WTC11 (cell line): Measurements from ENCODE around the gene ITGAV. TPM values are rescaled to one million over a fixed set of nuclear protein-coding genes. Genes with fewer than 3 reads are reported as not detected.
A peak's percentile ranks its signal among the peaks of the same experiment; 100 is the strongest.

ENCODE experiments used
- ATAC-seq: fragments of 200-7000 bp; cut with Tn5 transposase; 2 replicates; pipeline ENCODE4 v1.10.0; 2021; ENCODE audit warnings: mild to moderate bottlenecking, moderate library complexity
- CTCF ChIA-PET: fragments of 300-600 bp; sonication (Branson Sonifier 250); formaldehyde crosslinking; loops from one replicate; lab custom pipeline; 2021; ENCODE audit warnings: antibody characterized with exemption; lab: Charles Lee
- POLR2A ChIA-PET: fragments of 350-600 bp; sonication (Branson Sonifier 250); formaldehyde crosslinking; loops from one replicate; lab custom pipeline; 2021; ENCODE audit warnings: antibody characterized with exemption; lab: Charles Lee
- DNase-seq: peaks from one replicate; pipeline ENCODE4 v3.0.0; 2021; ENCODE audit warnings: low spot score
- H3K27ac Mint-ChIP-seq: 2 replicates; pipeline ENCODE4 v1.8.0; 2021; ENCODE audit warnings: mixed read lengths
- H3K27me3 Mint-ChIP-seq: 2 replicates; pipeline ENCODE4 v1.8.0; 2021; ENCODE audit warnings: low read depth, mild to moderate bottlenecking, moderate library complexity, mixed read lengths
- H3K36me3 Mint-ChIP-seq: 2 replicates; pipeline ENCODE4 v1.8.0; 2021; ENCODE audit warnings: mixed read lengths
- H3K4me1 Mint-ChIP-seq: 2 replicates; pipeline ENCODE4 v1.8.0; 2022; ENCODE audit warnings: mixed read lengths
- H3K4me3 Mint-ChIP-seq: 2 replicates; pipeline ENCODE4 v1.8.0; 2021; ENCODE audit warnings: mild to moderate bottlenecking, moderate library complexity, mixed read lengths
- H3K9me3 Mint-ChIP-seq: 2 replicates; pipeline ENCODE4 v1.8.0; 2021; ENCODE audit warnings: mixed read lengths
- ARID4B ChIP-seq: sonication (generic); formaldehyde crosslinking; IDR thresholded peaks from 2 replicates; pipeline ENCODE4 v1.8.0; 2023; ENCODE audit warnings: missing genetic modification reagents, mild to moderate bottlenecking, borderline replicate concordance
- ATF3 ChIP-seq: sonication (generic); formaldehyde crosslinking; conservative IDR thresholded peaks from 2 replicates; pipeline ENCODE4 v1.8.1; 2022; ENCODE audit warnings: mild to moderate bottlenecking, missing genetic modification reagents
- EMX1 ChIP-seq: fragments of 250-450 bp; sonication (Bioruptor Pico); IDR thresholded peaks from 2 replicates; pipeline ENCODE4 v1.8.0; 2021; ENCODE audit warnings: mild to moderate bottlenecking
- ERG ChIP-seq: fragments of 250-450 bp; sonication (Bioruptor Pico); IDR thresholded peaks from 2 replicates; pipeline ENCODE4 v1.8.0; 2021; ENCODE audit warnings: mild to moderate bottlenecking
- ETV6 ChIP-seq: sonication (generic); formaldehyde crosslinking; IDR thresholded peaks from 2 replicates; pipeline ENCODE4 v1.8.1; 2022; ENCODE audit warnings: mild to moderate bottlenecking, missing genetic modification reagents
- FOXP1 ChIP-seq: sonication (generic); formaldehyde crosslinking; IDR thresholded peaks from 2 replicates; pipeline ENCODE4 v1.8.0; 2022; ENCODE audit warnings: missing genetic modification reagents, mild to moderate bottlenecking, moderate library complexity, borderline replicate concordance
- JAZF1 ChIP-seq: fragments of 250-450 bp; sonication (Bioruptor Pico); IDR thresholded peaks from 2 replicates; pipeline ENCODE4 v1.9.0; 2021; ENCODE audit warnings: moderate library complexity, mild to moderate bottlenecking, inconsistent platforms
- KAT7 ChIP-seq: sonication (generic); formaldehyde crosslinking; IDR thresholded peaks from 2 replicates; pipeline ENCODE4 v1.8.1; 2023; ENCODE audit warnings: missing genetic modification reagents, mild to moderate bottlenecking, borderline replicate concordance
- NFATC4 ChIP-seq: fragments of 250-450 bp; sonication (Bioruptor Pico); IDR thresholded peaks from 2 replicates; pipeline ENCODE4 v1.9.0; 2021; ENCODE audit warnings: mild to moderate bottlenecking
- NR1H2 ChIP-seq: sonication (generic); formaldehyde crosslinking; IDR thresholded peaks from 2 replicates; pipeline ENCODE4 v1.9.0; 2021; ENCODE audit warnings: mild to moderate bottlenecking, moderate library complexity, missing genetic modification reagents
- NR2C2 ChIP-seq: sonication (generic); formaldehyde crosslinking; IDR thresholded peaks from 2 replicates; pipeline ENCODE4 v1.8.0; 2022; ENCODE audit warnings: mild to moderate bottlenecking, missing genetic modification reagents
- PRDM15 ChIP-seq: sonication (generic); formaldehyde crosslinking; IDR thresholded peaks from 2 replicates; pipeline ENCODE4 v1.8.0; 2022; ENCODE audit warnings: missing genetic modification reagents
- PRRX2 ChIP-seq: fragments of 250-450 bp; sonication (Bioruptor Pico); IDR thresholded peaks from 2 replicates; pipeline ENCODE4 v1.8.0; 2021; ENCODE audit warnings: mild to moderate bottlenecking
- STAT6 ChIP-seq: sonication (generic); formaldehyde crosslinking; conservative IDR thresholded peaks from 2 replicates; pipeline ENCODE4 v1.8.1; 2023; ENCODE audit warnings: mild to moderate bottlenecking, low read depth, missing genetic modification reagents, moderate library complexity
- ZMAT4 ChIP-seq: fragments of 250-450 bp; sonication (Bioruptor Pico); IDR thresholded peaks from 2 replicates; pipeline ENCODE4 v1.9.0; 2021; ENCODE audit warnings: mild to moderate bottlenecking
- ZNF232 ChIP-seq: sonication (generic); formaldehyde crosslinking; IDR thresholded peaks from 2 replicates; pipeline ENCODE4 v1.8.0; 2022; ENCODE audit warnings: mild to moderate bottlenecking, missing genetic modification reagents
- ZNF416 ChIP-seq: fragments of 250-450 bp; sonication (Bioruptor Pico); IDR thresholded peaks from 2 replicates; pipeline ENCODE4 v1.9.0; 2021; ENCODE audit warnings: mild to moderate bottlenecking, inconsistent platforms
- ZNF423 ChIP-seq: fragments of 250-450 bp; sonication (Bioruptor Pico); IDR thresholded peaks from 2 replicates; pipeline ENCODE4 v2.1.2; 2022; ENCODE audit warnings: mild to moderate bottlenecking, moderate library complexity
- ZNF671 ChIP-seq: fragments of 250-450 bp; sonication (Bioruptor Pico); IDR thresholded peaks from 2 replicates; pipeline ENCODE4 v1.8.0; 2021; ENCODE audit warnings: mild to moderate bottlenecking
- total RNA-seq: library from RNA; stranded (reverse); gene quantifications from 3 replicates; pipeline ENCODE4 v1.2.3, GENCODE V29; 2021
- TF ChIP-seq, protein P1 (sequence below): sonication (generic); formaldehyde crosslinking; IDR thresholded peaks from 2 replicates; pipeline ENCODE4 v1.8.1; 2023; ENCODE audit warnings: mild to moderate bottlenecking, missing genetic modification reagents

Gene ITGAV
- total RNA-seq, 1 experiment from 2014 or later = 30.0 TPM

- POLR2A ChIA-PET = interaction anchor here (0.5 kb wide), 1 partner anchor 12 kb away, joined by 3 read pairs; no protein-coding TSS in a partner anchor
- Mint-ChIP-seq H3K9me3 (no peaks in the 10 kb centered on the region), H3K4me3 (peak overlapping the region; percentile 82), H3K27me3 (no peaks in the 10 kb centered on the region), H3K36me3 (no peaks in the 10 kb centered on the region), H3K27ac (peak overlapping the region; percentile 8), H3K4me1 (peaks cover 43% of the 10 kb centered on the region)
- ATAC-seq = no peak
- DNase-seq = no peak
- TF ChIP-seq ERG (CRISPR knock-in tag) (no peak), ZNF671 (no peak), STAT6 (CRISPR knock-in tag) (no peak), ETV6 (CRISPR knock-in tag) (no peak), ATF3 (CRISPR knock-in tag) (no peak), KAT7 (CRISPR knock-in tag) (no peak), ZNF423 (CRISPR knock-in tag) (no peak), PRDM15 (CRISPR knock-in tag) (no peak), ZNF416 (no peak), NR1H2 (CRISPR knock-in tag) (no peak), JAZF1 (no peak), PRRX2 (CRISPR knock-in tag) (no peak), ZNF232 (CRISPR knock-in tag) (no peak)
- CTCF ChIA-PET = no interaction called here
Observed at GRCh38 chr2:186592137-186592875, 2.5 kb downstream of the ITGAV start.

DNA sequence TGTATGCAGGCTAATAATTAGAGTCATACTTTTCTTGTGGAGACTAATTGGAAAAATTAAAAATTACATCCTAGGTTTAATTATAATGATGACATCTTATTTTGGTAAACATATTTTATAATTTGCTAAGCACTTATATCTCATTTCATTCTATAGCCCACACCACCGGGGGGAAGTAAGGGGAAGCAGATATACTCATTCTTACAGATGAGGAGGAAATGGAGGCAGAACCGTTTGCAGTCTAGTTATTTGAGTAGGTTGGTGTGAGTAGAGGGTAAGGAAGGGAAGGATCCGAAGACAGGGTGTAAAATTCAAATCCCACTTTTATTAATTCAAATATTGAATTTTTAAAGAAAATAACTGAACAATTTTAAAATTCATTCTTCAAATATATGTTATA, 3.7 kb downstream of the ITGAV start:
- TF ChIP-seq, protein P1, sequence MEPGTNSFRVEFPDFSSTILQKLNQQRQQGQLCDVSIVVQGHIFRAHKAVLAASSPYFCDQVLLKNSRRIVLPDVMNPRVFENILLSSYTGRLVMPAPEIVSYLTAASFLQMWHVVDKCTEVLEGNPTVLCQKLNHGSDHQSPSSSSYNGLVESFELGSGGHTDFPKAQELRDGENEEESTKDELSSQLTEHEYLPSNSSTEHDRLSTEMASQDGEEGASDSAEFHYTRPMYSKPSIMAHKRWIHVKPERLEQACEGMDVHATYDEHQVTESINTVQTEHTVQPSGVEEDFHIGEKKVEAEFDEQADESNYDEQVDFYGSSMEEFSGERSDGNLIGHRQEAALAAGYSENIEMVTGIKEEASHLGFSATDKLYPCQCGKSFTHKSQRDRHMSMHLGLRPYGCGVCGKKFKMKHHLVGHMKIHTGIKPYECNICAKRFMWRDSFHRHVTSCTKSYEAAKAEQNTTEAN (CRISPR knock-in tag) = no peak
- TF ChIP-seq ZNF671 (no peak), ZMAT4 (CRISPR knock-in tag) (no peak), EMX1 (CRISPR knock-in tag) (no peak), ARID4B (no peak), NR2C2 (CRISPR knock-in tag) (no peak), FOXP1 (CRISPR knock-in tag) (no peak), NFATC4 (CRISPR knock-in tag) (no peak)
- Mint-ChIP-seq H3K27ac (no peak overlapping the region), H3K27me3 (no peaks in the 10 kb centered on the region), H3K4me1 (peaks cover 44% of the 10 kb centered on the region), H3K9me3 (no peaks in the 10 kb centered on the region), H3K4me3 (no peak overlapping the region), H3K36me3 (no peaks in the 10 kb centered on the region)
- POLR2A ChIA-PET = no interaction called here
- ATAC-seq (no peak), DNase-seq (no peak)
- CTCF ChIA-PET = no interaction called here
